ENCODE results near the gene PRRX2. TPM values are rescaled to one million over a fixed set of nuclear protein-coding genes. Genes with fewer than 3 reads are reported as not detected.

Gene PRRX2
- total RNA-seq, 1 donor: 27.5 TPM

- Histone ChIP-seq H4K20me1 (ENCODE audit: insufficient read depth, low read length) (peaks cover 13% of the 10 kb centered on the region), H3K4me3 (ENCODE audit: insufficient read depth, low read length) (no peak overlapping the region), H3K9me3 (ENCODE audit: low read depth, low read length) (no peaks in the 10 kb centered on the region), H3K4me2 (ENCODE audit: insufficient read depth, low read length) (peak overlapping the region; percentile 24), H3K36me3 (ENCODE audit: insufficient read depth, low read length) (no peaks in the 10 kb centered on the region), H3K79me2 (ENCODE audit: insufficient read depth, low read length) (peaks cover 23% of the 10 kb centered on the region), H2AFZ (ENCODE audit: low read length) (no peak overlapping the region), H3K4me1 (ENCODE audit: insufficient read depth, low read length) (peaks cover 42% of the 10 kb centered on the region), H3K27me3 (ENCODE audit: insufficient read depth, low read length) (no peaks in the 10 kb centered on the region), H3K27ac (ENCODE audit: low read depth, low read length) (peak overlapping the region; percentile 61)
- DNase-seq (ENCODE audit: insufficient read length, low spot score, missing footprints): peak; percentile 94
- no peak for TF ChIP-seq CTCF (IDR thresholded peaks at IDR 0.05; ENCODE audit: extremely low read depth, low read depth, low read length)
Measured at GRCh38 chr9:129623331-129623730, 42.1 kb upstream of the PRRX2 start.

- H3K9me3 ChIP-seq (ENCODE audit: low read depth, low read length): no peaks in the 10 kb centered on the region
- DNase-seq (ENCODE audit: insufficient read length, low spot score, missing footprints): peak; percentile 96
- H3K27me3 ChIP-seq (ENCODE audit: insufficient read depth, low read length): no peaks in the 10 kb centered on the region
- H3K4me2 ChIP-seq (ENCODE audit: insufficient read depth, low read length): no peak overlapping the region
- H3K4me1 ChIP-seq (ENCODE audit: insufficient read depth, low read length): peaks cover 52% of the 10 kb centered on the region
- no peaks in the 10 kb centered on the region for H3K36me3 ChIP-seq (ENCODE audit: insufficient read depth, low read length)
- peak overlapping the region; percentile 50 for H3K27ac ChIP-seq (ENCODE audit: low read depth, low read length)
- peaks cover 33% of the 10 kb centered on the region for H3K79me2 ChIP-seq (ENCODE audit: insufficient read depth, low read length)
- H4K20me1 ChIP-seq (ENCODE audit: insufficient read depth, low read length): peaks cover 21% of the 10 kb centered on the region
- no peak overlapping the region for H2AFZ ChIP-seq (ENCODE audit: low read length)
- no peak overlapping the region for H3K4me3 ChIP-seq (ENCODE audit: insufficient read depth, low read length)
- peak; percentile 81 for TF ChIP-seq CTCF (IDR thresholded peaks at IDR 0.05; ENCODE audit: extremely low read depth, low read depth, low read length)
Measured at GRCh38 chr9:129624168-129624759, 41.2 kb upstream of the PRRX2 start.

GRCh38 chr9:129624947-129625346 is 40.5 kb upstream of the PRRX2 start:
- no peak for TF ChIP-seq CTCF (IDR thresholded peaks at IDR 0.05; ENCODE audit: extremely low read depth, low read depth, low read length)
- Histone ChIP-seq H3K4me3 (ENCODE audit: insufficient read depth, low read length) (peak overlapping the region; percentile 78), H3K4me2 (ENCODE audit: insufficient read depth, low read length) (peak overlapping the region; percentile 97), H3K9me3 (ENCODE audit: low read depth, low read length) (no peaks in the 10 kb centered on the region), H3K36me3 (ENCODE audit: insufficient read depth, low read length) (peaks cover under 1% of the 10 kb centered on the region), H3K27me3 (ENCODE audit: insufficient read depth, low read length) (no peaks in the 10 kb centered on the region), H3K4me1 (ENCODE audit: insufficient read depth, low read length) (peaks cover 58% of the 10 kb centered on the region), H2AFZ (ENCODE audit: low read length) (peak overlapping the region; percentile 58), H3K79me2 (ENCODE audit: insufficient read depth, low read length) (peaks cover 39% of the 10 kb centered on the region), H3K27ac (ENCODE audit: low read depth, low read length) (peak overlapping the region; percentile 95), H4K20me1 (ENCODE audit: insufficient read depth, low read length) (peaks cover 28% of the 10 kb centered on the region)
- no peak for DNase-seq (ENCODE audit: insufficient read length, low spot score, missing footprints)

- DNase-seq (ENCODE audit: insufficient read length, low spot score, missing footprints): peak; percentile 97
- TF ChIP-seq CTCF (IDR thresholded peaks at IDR 0.05; ENCODE audit: extremely low read depth, low read depth, low read length): no peak
- Histone ChIP-seq H3K4me1 (ENCODE audit: insufficient read depth, low read length) (peaks cover 59% of the 10 kb centered on the region), H3K4me2 (ENCODE audit: insufficient read depth, low read length) (peak within 1 kb of the TSS; percentile 97), H3K36me3 (ENCODE audit: insufficient read depth, low read length) (peaks cover 11% of the 10 kb centered on the region), H3K4me3 (ENCODE audit: insufficient read depth, low read length) (peak within 1 kb of the TSS; percentile 78), H3K9me3 (ENCODE audit: low read depth, low read length) (no peaks in the 10 kb centered on the region), H3K27ac (ENCODE audit: low read depth, low read length) (peak within 1 kb of the TSS; percentile 95), H2AFZ (ENCODE audit: low read length) (peak within 1 kb of the TSS; percentile 58), H3K27me3 (ENCODE audit: insufficient read depth, low read length) (no peaks in the 10 kb centered on the region), H4K20me1 (ENCODE audit: insufficient read depth, low read length) (peaks cover 40% of the 10 kb centered on the region), H3K79me2 (ENCODE audit: insufficient read depth, low read length) (peaks cover 52% of the 10 kb centered on the region)
Measured at GRCh38 chr9:129626079-129626624, 39.3 kb upstream of the PRRX2 start, which contains the start of gene NTMT1. Gene NTMT1 (plus strand): TSS chr9:129626163. CDS start chr9:129632704, 6,541 bp downstream.

All from osteoblast (primary cell).